HG02938 (cell line): ENCODE data around the gene POLR1C.
"Not testable (repeated sequence)": the region's sequence is repeated elsewhere in the genome, so short reads cannot be mapped to it uniquely, and the experiment has no call there.

Source experiments
- ATAC-seq: cut with Tn5 transposase; IDR thresholded peaks from one replicate; pipeline ENCODE4 v1.9.1; 2021; ENCODE audit warnings: mild to moderate bottlenecking, moderate library complexity; ENCODE audit not compliant: unreplicated experiment

Gene POLR1C

DNA sequence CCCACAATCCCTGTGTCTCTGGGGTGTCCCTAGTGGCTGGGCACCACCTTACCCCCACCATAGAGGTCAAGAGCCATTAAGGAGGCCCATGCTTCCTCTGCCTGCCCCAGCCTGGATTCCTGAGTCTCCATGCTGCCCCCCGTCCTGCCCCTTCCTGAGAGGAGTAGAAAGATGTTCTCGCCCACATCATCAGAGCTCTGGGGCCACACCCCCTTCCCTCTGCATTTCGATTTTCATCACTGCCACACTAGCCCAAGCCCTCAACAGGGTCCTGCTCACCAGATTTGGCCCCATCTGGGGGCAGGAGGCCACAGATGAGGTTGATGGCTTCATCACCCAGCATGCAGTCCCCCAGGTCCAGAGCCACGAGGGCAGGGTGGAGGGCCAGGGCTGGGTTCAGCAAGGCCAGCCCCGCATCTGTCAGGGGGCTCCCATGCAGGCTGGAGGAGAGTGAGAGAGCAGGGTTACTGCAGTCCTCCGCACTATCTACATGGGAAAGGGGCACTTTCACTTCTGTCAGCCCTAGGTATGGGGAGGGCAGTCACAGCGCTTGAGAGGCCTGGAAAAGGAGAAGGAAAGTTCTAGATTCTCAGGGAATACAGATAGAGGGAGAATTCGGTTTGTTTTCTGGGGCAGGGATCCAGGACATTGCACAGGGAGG lies 8.3 kb upstream of the POLR1C start:
- no peak for ATAC-seq

DNA sequence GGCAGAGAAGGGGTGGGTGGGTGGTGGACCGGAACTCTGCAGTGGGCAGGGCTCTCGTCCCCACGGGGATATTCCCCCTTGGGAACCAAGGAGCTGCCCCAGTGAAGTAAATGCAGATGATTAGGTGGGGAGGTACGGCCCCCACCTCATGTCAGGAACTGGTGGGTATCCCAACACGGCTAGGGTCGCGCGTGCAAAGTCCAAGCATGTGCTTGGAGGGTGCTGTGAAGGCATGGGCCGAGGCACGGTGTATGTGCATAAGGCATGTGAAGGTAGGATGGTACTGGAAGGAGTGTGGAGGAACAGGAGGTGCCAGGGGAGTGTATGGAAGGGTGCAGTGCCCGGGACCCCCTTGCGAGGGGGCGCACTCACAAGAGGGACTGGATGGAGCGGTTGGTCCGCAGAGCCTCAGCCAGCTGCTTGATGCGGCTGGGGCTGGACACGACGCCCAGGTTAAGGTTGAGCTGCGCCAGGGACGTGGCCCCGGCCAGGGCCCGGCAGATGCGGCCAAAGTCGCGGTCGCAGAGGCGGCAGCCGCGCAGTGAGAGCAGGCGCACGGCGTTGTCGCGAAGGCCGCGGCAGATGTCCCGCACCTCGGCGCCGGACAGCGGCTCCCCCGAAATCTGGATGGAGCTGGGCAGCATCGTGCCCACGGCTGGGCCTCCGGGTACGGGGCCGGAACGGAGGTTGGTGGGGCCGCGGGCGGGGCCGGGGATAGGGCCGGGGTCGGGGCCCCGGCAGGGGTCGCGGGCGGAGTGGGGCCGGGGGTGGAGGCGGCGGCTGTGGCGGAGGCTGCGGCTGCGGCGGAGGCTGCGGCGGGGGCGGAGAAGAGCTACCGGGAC lies 7.5 kb upstream of the POLR1C start:
- ATAC-seq, result no peak

DNA sequence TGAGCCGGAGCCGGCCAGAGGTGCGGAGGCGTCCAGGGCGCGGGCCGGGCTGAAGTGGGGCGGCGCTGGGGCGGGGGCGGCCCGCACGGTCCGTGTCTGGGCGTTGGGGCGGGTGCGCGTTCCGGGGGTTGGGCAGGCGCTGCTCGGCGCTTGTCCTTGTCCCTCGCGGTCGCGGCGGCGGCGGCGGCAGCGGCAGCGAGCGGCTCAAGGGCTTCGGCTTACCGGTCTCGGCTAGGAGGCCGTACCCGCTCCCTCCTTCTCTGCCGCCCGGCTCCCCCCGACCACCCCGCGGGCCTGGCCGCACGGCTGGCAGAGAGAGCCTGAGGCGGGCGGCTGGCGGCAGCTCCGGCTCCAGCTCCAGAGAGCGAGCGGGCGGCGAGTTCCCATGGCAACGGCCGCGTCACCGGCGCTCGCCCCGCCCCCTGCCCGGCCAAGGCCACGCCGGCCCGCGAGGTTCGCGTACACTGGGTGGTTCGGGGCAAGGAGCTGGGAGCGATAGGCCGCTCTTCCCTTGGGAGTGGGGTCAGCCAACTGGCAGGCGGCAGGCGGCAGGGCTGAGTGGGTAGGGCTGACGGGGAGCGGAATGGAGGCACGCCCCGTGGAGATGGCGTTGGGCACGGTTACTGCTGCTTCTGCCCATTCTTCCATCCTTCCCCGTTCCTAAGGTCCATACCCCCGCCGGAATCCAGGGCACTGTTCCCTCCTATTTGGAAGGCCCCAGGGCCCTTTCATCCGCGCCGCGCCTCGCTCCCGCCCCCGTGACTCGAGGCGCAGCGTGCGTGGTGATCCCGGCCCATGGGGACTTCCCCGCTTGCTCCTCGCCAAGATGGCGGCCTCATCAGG lies 6.7 kb upstream of the POLR1C start, which contains the start of gene LRRC73:
TSS of gene LRRC73 (minus strand) at position 363 of the 843 bp plus-strand sequence. CDS start 561 bp downstream, outside the sequence.
- ATAC-seq, result peak; percentile 54

DNA sequence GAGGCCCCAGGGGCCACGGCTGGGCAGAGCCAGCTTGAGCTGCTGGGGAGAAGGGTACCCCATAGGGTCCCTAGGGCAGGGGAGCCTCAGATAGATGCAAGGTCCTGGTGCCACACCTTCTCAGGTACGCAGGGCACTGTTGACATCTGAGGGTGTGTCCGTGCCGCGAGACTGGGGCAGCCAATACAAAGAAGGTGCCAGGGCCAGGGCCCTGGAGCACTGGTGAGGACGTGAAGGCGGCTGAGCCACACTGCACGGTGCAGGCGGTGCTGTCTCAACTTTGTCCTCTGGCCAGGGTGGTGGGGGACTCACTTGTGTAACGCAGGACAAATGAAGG lies 6.1 kb upstream of the POLR1C start:
- ATAC-seq, result no peak

GRCh38 chr6:43511824-43512415 lies 5.0 kb upstream of the POLR1C start:
- no peak for ATAC-seq

DNA sequence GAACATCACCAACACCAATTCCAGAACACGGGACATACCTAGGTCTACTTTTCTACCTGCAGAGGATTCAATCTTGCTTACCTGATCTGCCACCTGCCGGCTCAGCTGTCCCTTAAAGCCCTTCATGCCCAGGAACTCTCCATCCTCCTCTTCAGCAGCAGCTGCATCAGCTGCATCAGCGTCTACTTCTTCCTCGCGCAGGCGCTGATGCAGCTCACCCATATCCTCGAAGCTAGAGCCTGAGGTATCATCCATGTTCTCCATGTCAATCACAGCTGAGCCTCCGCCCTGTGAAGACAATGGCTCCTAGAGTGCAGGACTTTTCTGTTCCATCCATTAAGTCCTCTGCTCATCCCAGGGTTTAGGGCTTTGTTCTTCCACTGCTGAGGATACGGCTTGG lies 1.1 kb upstream of the POLR1C start:
- ATAC-seq, result no peak

DNA sequence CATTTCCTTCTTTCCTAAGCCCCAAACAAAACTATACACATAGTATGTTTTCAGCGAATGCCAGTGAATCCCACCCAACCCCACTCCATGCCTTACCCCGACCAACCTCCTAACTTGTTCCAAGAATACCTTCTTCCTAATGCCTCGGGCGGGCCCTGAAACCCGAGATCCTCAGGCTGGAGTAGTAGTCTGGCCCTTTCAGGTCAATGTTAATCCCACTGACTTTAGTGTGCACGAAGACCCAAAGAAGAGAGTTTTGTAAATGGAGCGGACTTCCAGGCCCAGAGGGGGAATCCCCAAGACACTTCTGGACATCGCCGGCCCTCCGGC lies 557 bp upstream of the POLR1C start:
- ATAC-seq, result no peak

DNA sequence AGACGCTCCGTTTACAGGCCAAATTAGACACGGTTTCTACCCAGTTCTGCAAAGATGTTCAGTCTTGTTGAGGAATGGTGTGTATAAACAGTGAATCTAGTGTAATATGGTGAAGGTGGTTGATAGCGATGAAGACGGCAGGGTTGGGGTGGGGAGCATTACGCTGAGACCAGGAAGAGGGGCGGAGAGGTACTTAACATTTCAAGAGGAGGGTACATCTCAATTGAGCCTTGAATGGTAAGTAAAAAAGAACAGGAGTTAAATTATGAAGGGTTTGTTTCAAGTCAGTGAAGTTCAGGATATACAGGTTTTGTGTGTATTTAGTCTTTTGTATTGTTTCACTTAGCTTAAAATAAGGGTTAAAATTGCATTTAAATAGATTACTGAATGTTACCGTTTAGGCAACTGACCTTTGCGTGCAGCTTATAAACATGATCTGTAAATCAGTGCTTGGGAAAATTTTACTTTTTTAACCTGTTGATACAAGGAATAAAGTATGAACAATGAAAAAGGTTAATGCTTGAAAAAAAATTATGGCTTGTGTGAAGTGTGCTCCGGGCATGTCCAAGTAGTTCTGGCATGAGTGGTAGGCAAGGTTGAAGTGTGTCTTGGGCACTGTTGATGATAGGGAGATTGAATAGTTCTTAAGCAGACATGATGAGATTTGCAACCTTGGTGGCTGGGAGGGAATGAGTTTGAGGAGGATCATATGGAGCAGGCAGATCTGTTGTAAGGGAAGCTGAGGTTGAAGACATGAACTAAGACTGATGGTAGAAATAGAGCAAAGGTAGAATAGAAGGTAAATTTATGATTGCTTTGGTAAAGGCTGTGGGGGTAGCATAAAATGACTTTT lies 842 bp downstream of the POLR1C start:
- ATAC-seq, result no peak

DNA sequence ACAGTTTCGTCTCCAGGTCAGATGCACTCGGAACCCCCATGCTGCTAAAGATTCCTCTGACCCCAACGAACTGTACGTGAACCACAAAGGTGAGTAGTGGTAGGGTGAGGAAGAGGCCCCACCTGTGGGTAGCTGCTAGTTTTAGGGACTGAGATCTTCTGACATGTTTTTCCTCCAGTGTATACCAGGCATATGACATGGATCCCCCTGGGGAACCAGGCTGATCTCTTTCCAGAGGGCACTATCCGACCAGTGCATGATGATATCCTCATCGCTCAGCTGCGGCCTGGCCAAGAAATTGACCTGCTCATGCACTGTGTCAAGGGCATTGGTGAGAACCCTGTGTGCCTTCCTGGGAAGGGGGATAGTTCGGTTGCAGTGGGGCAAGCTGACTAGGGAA lies 3.2 kb downstream of the POLR1C start:
- ATAC-seq, result no peak

DNA sequence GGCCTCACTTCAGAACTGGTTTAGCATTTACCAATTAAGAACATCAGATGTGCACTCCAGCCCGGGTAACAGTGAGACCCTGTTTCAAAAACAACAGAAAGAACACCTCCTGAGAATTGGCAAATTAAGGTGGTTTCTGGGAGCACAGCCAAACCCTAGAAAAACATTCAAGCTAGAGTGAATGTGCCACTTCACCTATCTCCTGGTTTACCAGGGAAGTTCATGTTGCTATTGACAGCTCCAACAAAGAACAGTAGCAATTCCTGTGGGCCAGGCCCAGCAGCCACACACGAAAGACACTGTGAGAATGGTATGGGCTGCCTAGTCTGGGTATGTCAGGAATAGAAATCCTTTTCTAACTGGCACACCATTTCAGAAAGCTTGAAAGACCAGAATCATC lies 4.9 kb downstream of the POLR1C start:
- ATAC-seq, result no peak

DNA sequence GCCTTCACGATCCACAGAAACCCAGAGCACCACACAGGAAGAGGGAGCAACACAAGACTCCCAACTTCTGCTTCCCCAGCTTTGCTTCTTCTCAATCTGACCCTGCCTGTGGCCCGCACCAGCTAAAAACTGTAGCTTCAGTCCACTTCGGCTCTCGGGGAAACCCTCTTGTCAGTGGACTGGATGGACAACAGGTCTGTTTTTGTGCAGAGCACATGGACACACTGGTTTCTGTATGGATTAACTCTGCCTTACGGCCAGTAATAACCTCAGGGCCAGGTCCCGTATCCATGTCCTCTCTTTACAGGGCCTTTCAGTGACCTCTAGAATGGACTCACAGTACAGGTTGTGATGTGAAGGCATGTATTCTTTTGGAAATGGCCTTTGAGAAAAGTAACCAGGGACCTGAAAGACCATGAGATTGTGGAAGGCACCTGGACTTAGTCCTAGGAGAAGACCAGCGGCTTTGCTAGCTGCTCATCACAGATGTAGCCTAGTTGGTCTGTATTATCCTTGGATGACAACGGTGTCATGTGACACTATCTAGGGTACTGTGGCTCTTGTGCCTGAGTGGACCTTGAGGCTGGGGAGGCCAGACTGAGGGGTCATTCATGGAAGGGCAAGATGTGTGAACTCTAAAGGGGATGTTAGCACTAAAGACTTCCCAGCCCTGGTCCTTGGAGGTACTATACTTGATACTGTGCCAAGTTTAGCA lies 5.8 kb downstream of the POLR1C start:
- ATAC-seq, result no peak

GRCh38 chr6:43523284-43523683 lies 6.4 kb downstream of the POLR1C start:
- no peak for ATAC-seq

GRCh38 chr6:43524483-43524961 lies 7.6 kb downstream of the POLR1C start:
- ATAC-seq, result no peak

DNA sequence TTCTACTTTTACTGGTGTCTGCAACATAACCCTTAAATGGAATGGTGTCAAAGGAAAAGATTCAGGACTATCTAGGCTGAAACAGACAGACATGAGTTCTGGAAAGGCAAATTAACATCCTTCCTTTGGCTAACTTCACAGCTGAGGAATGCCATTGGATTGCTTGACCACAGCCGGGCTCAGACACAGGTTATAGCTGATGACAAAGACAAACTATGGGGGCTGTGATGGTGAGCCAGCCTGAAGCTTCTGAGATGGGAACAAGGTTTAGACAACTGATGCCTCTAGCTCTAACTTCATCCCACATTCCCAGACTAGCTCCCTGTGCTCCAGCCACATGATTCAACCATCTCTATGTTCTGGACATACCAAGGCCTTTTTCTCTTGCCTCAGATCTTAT lies 15.3 kb downstream of the POLR1C start:
- ATAC-seq, result no peak

DNA sequence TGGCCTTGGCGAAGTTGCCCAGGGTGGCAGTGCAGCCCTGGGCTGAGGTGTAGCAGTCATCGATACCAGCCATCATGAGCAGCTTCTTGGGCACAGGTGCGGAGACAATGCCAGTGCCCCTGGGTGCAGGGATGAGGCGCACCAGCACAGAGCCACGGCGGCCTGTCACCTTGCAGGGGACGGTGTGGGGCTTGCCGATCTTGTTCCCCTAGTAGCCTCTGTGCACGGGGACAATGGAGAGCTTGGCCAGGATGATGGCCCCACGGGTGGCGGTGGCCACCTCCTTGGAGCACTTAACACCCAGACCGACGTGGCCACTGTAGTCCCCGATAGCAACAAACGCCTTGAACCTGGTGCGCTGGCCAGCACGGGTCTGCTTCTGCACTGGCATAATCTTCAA lies 22.1 kb downstream of the POLR1C start:
- ATAC-seq, result not testable (repeated sequence)

DNA sequence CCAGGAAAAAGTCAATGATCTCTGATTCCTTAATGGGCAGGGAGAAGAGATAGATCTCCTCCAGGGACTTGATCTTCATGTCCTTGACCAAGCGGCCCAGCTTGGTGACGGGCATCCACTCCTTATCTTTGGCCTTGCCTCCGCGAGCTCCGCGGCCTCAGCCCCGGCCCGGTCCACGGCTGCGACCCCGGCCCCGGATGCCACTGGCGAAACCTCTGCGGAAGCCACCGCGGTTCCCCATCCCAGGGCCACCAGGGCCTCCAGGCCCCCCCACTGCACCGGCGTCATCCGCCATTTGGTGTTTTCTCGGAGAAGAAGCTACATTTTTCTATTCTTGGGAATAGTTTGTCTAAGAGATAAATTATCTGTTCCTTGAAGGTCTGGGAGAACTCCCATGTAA lies 22.5 kb downstream of the POLR1C start:
- not testable (repeated sequence) for ATAC-seq

- ATAC-seq, result no peak
These were observed 23.6 kb downstream of the POLR1C start for GRCh38 chr6:43540507-43540906.

- no peak for ATAC-seq
These were observed 25.0 kb downstream of the POLR1C start for GRCh38 chr6:43541774-43542471.

GRCh38 chr6:43544461-43544860 lies 27.6 kb downstream of the POLR1C start:
- no peak for ATAC-seq
